Rectal smooth muscle tissue (tissue), 1 donor: ENCODE measurements around the gene DYSF.

Source experiments
- H3K27ac ChIP-seq: one replicate; pipeline ENCODE4 v1.7.0; 2013; ENCODE audit warnings: low read depth, low read length, inconsistent platforms
- H3K27me3 ChIP-seq: one replicate; pipeline ENCODE4 v1.7.0; 2013; ENCODE audit warnings: low read length; ENCODE audit not compliant: control insufficient read depth, insufficient read depth
- H3K36me3 ChIP-seq: one replicate; pipeline ENCODE4 v1.7.0; 2013; ENCODE audit warnings: low read length; ENCODE audit not compliant: control insufficient read depth, insufficient read depth
- H3K4me1 ChIP-seq: one replicate; pipeline ENCODE4 v1.7.0; 2013; ENCODE audit warnings: low read length; ENCODE audit not compliant: control insufficient read depth, insufficient read depth
- H3K4me3 ChIP-seq: one replicate; pipeline ENCODE4 v1.7.0; 2013; ENCODE audit warnings: low read length
- H3K9ac ChIP-seq: one replicate; pipeline ENCODE4 v1.7.0; 2013; ENCODE audit warnings: low read length

The DYSF gene

GRCh38 chr2:71603311-71603811 lies 150.0 kb downstream of the DYSF start:
- no peaks in the 10 kb centered on the region for H3K36me3 ChIP-seq
- H3K27ac ChIP-seq: no peak overlapping the region
- no peak overlapping the region for H3K4me3 ChIP-seq
- no peak overlapping the region for H3K9ac ChIP-seq
- H3K4me1 ChIP-seq: no peaks in the 10 kb centered on the region
- no peaks in the 10 kb centered on the region for H3K27me3 ChIP-seq

- no peak overlapping the region for H3K4me3 ChIP-seq
- H3K4me1 ChIP-seq: no peaks in the 10 kb centered on the region
- no peaks in the 10 kb centered on the region for H3K27me3 ChIP-seq
- no peak overlapping the region for H3K27ac ChIP-seq
- no peak overlapping the region for H3K9ac ChIP-seq
- no peaks in the 10 kb centered on the region for H3K36me3 ChIP-seq
These were observed 150.7 kb downstream of the DYSF start for GRCh38 chr2:71603851-71604725.

- no peak overlapping the region for H3K9ac ChIP-seq
- no peak overlapping the region for H3K4me3 ChIP-seq
- H3K27ac ChIP-seq: no peak overlapping the region
- no peaks in the 10 kb centered on the region for H3K4me1 ChIP-seq
- no peaks in the 10 kb centered on the region for H3K27me3 ChIP-seq
- no peaks in the 10 kb centered on the region for H3K36me3 ChIP-seq
These were observed 151.4 kb downstream of the DYSF start for GRCh38 chr2:71604726-71605120.

- no peak overlapping the region for H3K27ac ChIP-seq
- no peaks in the 10 kb centered on the region for H3K36me3 ChIP-seq
- H3K9ac ChIP-seq: no peak overlapping the region
- no peaks in the 10 kb centered on the region for H3K4me1 ChIP-seq
- H3K4me3 ChIP-seq: no peak overlapping the region
- H3K27me3 ChIP-seq: no peaks in the 10 kb centered on the region
These were observed 151.8 kb downstream of the DYSF start for GRCh38 chr2:71605173-71605641.

- Histone ChIP-seq H3K4me1 (no peaks in the 10 kb centered on the region), H3K9ac (no peak overlapping the region), H3K4me3 (no peak overlapping the region), H3K27ac (no peak overlapping the region), H3K36me3 (no peaks in the 10 kb centered on the region), H3K27me3 (no peaks in the 10 kb centered on the region)
These were observed 152.4 kb downstream of the DYSF start for GRCh38 chr2:71605781-71606241.

GRCh38 chr2:71606244-71606643 lies 152.9 kb downstream of the DYSF start:
- no peaks in the 10 kb centered on the region for H3K36me3 ChIP-seq
- no peak overlapping the region for H3K9ac ChIP-seq
- no peaks in the 10 kb centered on the region for H3K27me3 ChIP-seq
- no peak overlapping the region for H3K4me3 ChIP-seq
- H3K27ac ChIP-seq: no peak overlapping the region
- no peaks in the 10 kb centered on the region for H3K4me1 ChIP-seq

GRCh38 chr2:71607151-71607889 lies 154.0 kb downstream of the DYSF start:
- Histone ChIP-seq H3K27ac (no peak overlapping the region), H3K4me1 (no peaks in the 10 kb centered on the region), H3K9ac (no peak overlapping the region), H3K4me3 (no peak overlapping the region), H3K27me3 (no peaks in the 10 kb centered on the region), H3K36me3 (no peaks in the 10 kb centered on the region)

GRCh38 chr2:71608034-71608433 lies 154.7 kb downstream of the DYSF start:
- Histone ChIP-seq H3K36me3 (no peaks in the 10 kb centered on the region), H3K27me3 (no peaks in the 10 kb centered on the region), H3K9ac (no peak overlapping the region), H3K27ac (no peak overlapping the region), H3K4me1 (no peaks in the 10 kb centered on the region), H3K4me3 (no peak overlapping the region)

GRCh38 chr2:71608441-71608840 lies 155.1 kb downstream of the DYSF start:
- H3K27me3 ChIP-seq: no peaks in the 10 kb centered on the region
- no peak overlapping the region for H3K4me3 ChIP-seq
- no peak overlapping the region for H3K9ac ChIP-seq
- no peak overlapping the region for H3K27ac ChIP-seq
- H3K4me1 ChIP-seq: no peaks in the 10 kb centered on the region
- H3K36me3 ChIP-seq: no peaks in the 10 kb centered on the region

GRCh38 chr2:71609029-71609428 lies 155.7 kb downstream of the DYSF start:
- no peak overlapping the region for H3K9ac ChIP-seq
- no peaks in the 10 kb centered on the region for H3K36me3 ChIP-seq
- H3K27ac ChIP-seq: no peak overlapping the region
- H3K27me3 ChIP-seq: no peaks in the 10 kb centered on the region
- H3K4me3 ChIP-seq: no peak overlapping the region
- no peaks in the 10 kb centered on the region for H3K4me1 ChIP-seq

- H3K9ac ChIP-seq: no peak overlapping the region
- no peak overlapping the region for H3K27ac ChIP-seq
- peaks cover 2% of the 10 kb centered on the region for H3K4me1 ChIP-seq
- no peak overlapping the region for H3K4me3 ChIP-seq
- no peaks in the 10 kb centered on the region for H3K36me3 ChIP-seq
- no peaks in the 10 kb centered on the region for H3K27me3 ChIP-seq
These were observed 156.1 kb downstream of the DYSF start for GRCh38 chr2:71609441-71609840.

GRCh38 chr2:71609958-71610357 lies 156.6 kb downstream of the DYSF start:
- Histone ChIP-seq H3K9ac (no peak overlapping the region), H3K4me1 (peaks cover 7% of the 10 kb centered on the region), H3K4me3 (no peak overlapping the region), H3K27ac (no peak overlapping the region), H3K36me3 (no peaks in the 10 kb centered on the region), H3K27me3 (no peaks in the 10 kb centered on the region)
